Activated CD4-positive, alpha-beta memory T cell treated with anti-CD3 and anti-CD28 coated beads for 36 hours (primary cell): ENCODE measurements around the gene RAP1GAP. TPM values are rescaled to one million over a fixed set of nuclear protein-coding genes. Genes with fewer than 3 reads are reported as not detected.

ENCODE experiments used
- CTCF ChIA-PET: fragments of 350-600 bp; sonication (Branson Sonifier 250); formaldehyde crosslinking; loops from one replicate; lab custom pipeline; 2021; ENCODE audit warnings: antibody characterized with exemption, inconsistent platforms; lab: Charles Lee
- POLR2A ChIA-PET: fragments of 350-600 bp; sonication (Branson Sonifier 250); formaldehyde crosslinking; loops from one replicate; lab custom pipeline; 2021; ENCODE audit warnings: antibody characterized with exemption; lab: Charles Lee
- DNase-seq: peaks from one replicate; pipeline ENCODE4 v3.0.0-alpha.2; 2020
- H3K27ac Mint-ChIP-seq: one replicate; pipeline ENCODE4 v1.8.0; 2021; ENCODE audit warnings: mixed read lengths
- H3K27me3 Mint-ChIP-seq: one replicate; pipeline ENCODE4 v1.8.0; 2021; ENCODE audit warnings: mixed read lengths
- H3K36me3 Mint-ChIP-seq: one replicate; pipeline ENCODE4 v1.8.0; 2021; ENCODE audit warnings: mixed read lengths
- H3K4me1 Mint-ChIP-seq: one replicate; pipeline ENCODE4 v1.8.0; 2021; ENCODE audit warnings: low read depth, mixed read lengths
- H3K4me3 Mint-ChIP-seq: one replicate; pipeline ENCODE4 v1.8.0; 2021; ENCODE audit warnings: mild to moderate bottlenecking, mixed read lengths
- H3K9me3 Mint-ChIP-seq: one replicate; pipeline ENCODE4 v1.8.0; 2021; ENCODE audit warnings: mixed read lengths
- intact Hi-C: fragments of 100-400 bp; cut with micrococcal nuclease; formaldehyde crosslinking; loops from one replicate; pipeline ENCODE4 v1.15.1; 2023
- total RNA-seq, 2 experiments: library from RNA; stranded (reverse); gene quantifications; one replicate each; pipeline ENCODE4 v1.2.3, GENCODE V29; 2021

RAP1GAP gene
- total RNA-seq, 2 experiments from 2014 or later = 1.1 to 1.7 TPM

DNA sequence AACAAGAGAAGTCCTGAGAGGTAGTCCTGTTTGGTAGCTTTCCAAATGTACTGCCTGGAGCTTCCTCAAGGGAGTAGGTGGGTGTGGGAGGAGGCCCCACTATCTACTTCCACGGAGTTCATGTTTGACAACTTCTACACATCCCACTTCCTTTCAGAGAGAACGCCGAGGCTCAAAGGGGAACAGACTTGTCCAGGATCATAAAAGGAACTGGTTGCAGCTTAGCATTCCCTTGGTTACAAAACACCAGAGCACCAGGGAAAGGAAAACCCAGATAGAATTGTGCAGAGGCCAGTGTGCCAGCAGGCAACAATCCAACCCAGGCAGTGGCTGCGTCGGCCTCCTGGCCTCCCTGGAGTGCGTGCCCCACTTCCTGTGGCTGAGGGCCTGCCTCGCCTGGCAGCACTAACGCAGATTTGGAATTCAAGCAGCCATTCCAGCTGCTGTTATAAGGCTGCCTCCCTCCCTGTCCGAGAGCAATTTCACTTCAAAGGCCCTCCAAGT lies 4.2 kb upstream of the RAP1GAP start:
- intact Hi-C loops = no loop called here
- no peak for DNase-seq
- CTCF ChIA-PET = no interaction called here
- Mint-ChIP-seq H3K4me3 (no peak overlapping the region), H3K27ac (no peak overlapping the region), H3K4me1 (peaks cover 10% of the 10 kb centered on the region), H3K27me3 (peaks cover 2% of the 10 kb centered on the region), H3K9me3 (no peaks in the 10 kb centered on the region), H3K36me3 (peaks cover 3% of the 10 kb centered on the region)
- POLR2A ChIA-PET = no interaction called here

- no peaks in the 10 kb centered on the region for H3K36me3 Mint-ChIP-seq
- no peak for DNase-seq
- CTCF ChIA-PET = interaction anchor here (0.9 kb wide), 1 partner anchor 14 kb away, joined by 4 read pairs; no protein-coding TSS in a partner anchor
- intact Hi-C loops = no loop called here
- H3K9me3 Mint-ChIP-seq = no peaks in the 10 kb centered on the region
- no peak overlapping the region for H3K27ac Mint-ChIP-seq
- H3K4me3 Mint-ChIP-seq = no peak overlapping the region
- H3K4me1 Mint-ChIP-seq = peaks cover 10% of the 10 kb centered on the region
- H3K27me3 Mint-ChIP-seq = peaks cover 8% of the 10 kb centered on the region
- POLR2A ChIA-PET = no interaction called here
These were observed 3.5 kb upstream of the RAP1GAP start for GRCh38 chr1:21672478-21673276.

GRCh38 chr1:21671915-21672314 lies 2.8 kb upstream of the RAP1GAP start:
- H3K4me3 Mint-ChIP-seq = no peak overlapping the region
- CTCF ChIA-PET = interaction anchor here (0.9 kb wide), 1 partner anchor 13 kb away, joined by 4 read pairs; no protein-coding TSS in a partner anchor

GRCh38 chr1:21670956-21671902 lies 2.1 kb upstream of the RAP1GAP start:
- Mint-ChIP-seq H3K9me3 (no peaks in the 10 kb centered on the region), H3K36me3 (no peaks in the 10 kb centered on the region), H3K27me3 (peaks cover 12% of the 10 kb centered on the region), H3K4me3 (no peak overlapping the region), H3K4me1 (peaks cover 15% of the 10 kb centered on the region), H3K27ac (no peak overlapping the region)
- intact Hi-C loops = no loop called here
- no peak for DNase-seq
- ChIA-PET POLR2A (no interaction called here), CTCF (interaction anchor here (0.9 kb wide), 1 partner anchor 13 kb away, joined by 4 read pairs; no protein-coding TSS in a partner anchor)

More at GRCh38 chr1:21671915-21672314, 2.8 kb upstream of the RAP1GAP start:
- peaks cover 10% of the 10 kb centered on the region for H3K4me1 Mint-ChIP-seq
- intact Hi-C loops = no loop called here
- no peak for DNase-seq
- POLR2A ChIA-PET = no interaction called here
- no peaks in the 10 kb centered on the region for H3K9me3 Mint-ChIP-seq
- H3K36me3 Mint-ChIP-seq = no peaks in the 10 kb centered on the region
- H3K27me3 Mint-ChIP-seq = peaks cover 10% of the 10 kb centered on the region
- H3K27ac Mint-ChIP-seq = no peak overlapping the region

DNA sequence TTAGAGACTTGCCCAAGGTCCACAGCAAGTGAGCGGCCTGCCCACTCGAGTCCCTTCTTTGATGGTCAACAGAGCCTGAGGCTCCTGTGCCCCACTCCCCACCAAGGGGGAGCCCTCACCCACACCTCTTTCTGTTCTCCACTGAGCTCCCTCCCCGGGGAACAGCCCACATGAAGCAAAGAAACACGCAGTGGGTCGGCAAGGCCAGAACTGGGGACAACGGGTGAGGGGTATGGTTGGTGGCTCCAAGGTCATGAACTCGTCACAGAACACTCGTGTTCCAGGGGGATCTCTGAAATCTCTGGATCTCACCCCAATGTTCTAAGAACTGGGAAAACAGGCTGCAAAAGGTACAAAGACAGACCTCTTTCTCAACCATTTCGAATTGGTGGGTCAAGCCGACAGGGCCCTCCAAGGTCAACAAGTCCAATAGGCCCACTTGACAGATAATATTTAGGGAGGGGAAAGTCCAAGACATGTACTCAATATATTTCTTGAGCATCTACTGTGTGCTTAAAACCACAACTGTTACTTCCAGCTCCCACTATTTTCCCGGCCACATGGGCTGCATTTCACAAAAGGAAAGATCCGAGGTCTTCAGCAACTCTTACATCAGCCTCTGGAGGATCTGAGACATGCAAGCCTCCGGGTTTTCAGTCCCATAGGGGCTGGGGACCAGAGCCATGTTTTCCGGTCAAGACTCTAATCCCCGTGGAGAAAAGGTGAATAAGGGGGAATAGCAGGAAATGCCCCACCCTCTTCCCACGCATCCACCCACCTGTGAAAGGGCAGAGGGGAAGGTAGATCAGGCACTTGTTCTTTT lies 1.1 kb upstream of the RAP1GAP start:
- intact Hi-C loops = no loop called here
- POLR2A ChIA-PET = no interaction called here
- Mint-ChIP-seq H3K27me3 (peaks cover 14% of the 10 kb centered on the region), H3K9me3 (no peaks in the 10 kb centered on the region), H3K36me3 (no peaks in the 10 kb centered on the region), H3K4me1 (peaks cover 16% of the 10 kb centered on the region), H3K27ac (no peak overlapping the region), H3K4me3 (peak overlapping the region; percentile 58)
- CTCF ChIA-PET = no interaction called here
- no peak for DNase-seq

DNA sequence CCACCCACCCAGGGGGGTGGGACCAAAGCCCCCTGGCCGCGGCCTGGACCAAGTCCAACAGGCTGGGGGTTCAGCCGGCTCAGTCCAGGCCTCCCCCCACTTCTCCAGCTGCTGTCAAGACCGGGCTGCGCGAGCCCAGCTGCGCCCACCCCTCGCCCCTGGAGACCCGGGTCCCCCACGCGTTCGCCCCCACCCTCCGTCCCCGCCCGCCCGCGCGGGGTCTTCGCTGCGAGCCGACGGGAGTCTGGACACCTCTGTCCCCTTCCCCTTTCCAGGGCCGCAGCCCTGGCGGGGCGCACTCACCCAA lies 253 bp downstream of the RAP1GAP start:
- no peak overlapping the region for H3K27ac Mint-ChIP-seq
- peak; percentile 7 for DNase-seq
- ChIA-PET POLR2A (no interaction called here), CTCF (interaction anchor here (1.0 kb wide), 1 partner anchor 9 kb away, joined by 3 read pairs; no protein-coding TSS in a partner anchor)
- H3K9me3 Mint-ChIP-seq = no peaks in the 10 kb centered on the region
- H3K27me3 Mint-ChIP-seq = peaks cover 22% of the 10 kb centered on the region
- H3K4me3 Mint-ChIP-seq = no peak overlapping the region
- intact Hi-C loops = no loop called here
- no peaks in the 10 kb centered on the region for H3K36me3 Mint-ChIP-seq
- H3K4me1 Mint-ChIP-seq = peaks cover 16% of the 10 kb centered on the region

GRCh38 chr1:21668232-21668950 lies 766 bp downstream of the RAP1GAP start:
- H3K27me3 Mint-ChIP-seq = peaks cover 25% of the 10 kb centered on the region
- POLR2A ChIA-PET = no interaction called here
- H3K4me3 Mint-ChIP-seq = peak overlapping the region; percentile 8

GRCh38 chr1:21667348-21668231 lies 1.6 kb downstream of the RAP1GAP start:
- Mint-ChIP-seq H3K36me3 (no peaks in the 10 kb centered on the region), H3K4me1 (peaks cover 12% of the 10 kb centered on the region), H3K27ac (no peak overlapping the region), H3K4me3 (no peak overlapping the region), H3K27me3 (peaks cover 26% of the 10 kb centered on the region), H3K9me3 (no peaks in the 10 kb centered on the region)
- peak; percentile 4 for DNase-seq
- ChIA-PET POLR2A (no interaction called here), CTCF (no interaction called here)
- intact Hi-C loops = no loop called here

More at GRCh38 chr1:21668232-21668950, 766 bp downstream of the RAP1GAP start:
- DNase-seq = peak; percentile 8
- no peaks in the 10 kb centered on the region for H3K36me3 Mint-ChIP-seq
- peaks cover 16% of the 10 kb centered on the region for H3K4me1 Mint-ChIP-seq
- no peaks in the 10 kb centered on the region for H3K9me3 Mint-ChIP-seq
- intact Hi-C loops = no loop called here
- H3K27ac Mint-ChIP-seq = no peak overlapping the region
- CTCF ChIA-PET = interaction anchor here (1.0 kb wide), 1 partner anchor 9 kb away, joined by 3 read pairs; no protein-coding TSS in a partner anchor

- Mint-ChIP-seq H3K27ac (no peak overlapping the region), H3K36me3 (no peaks in the 10 kb centered on the region), H3K4me1 (peaks cover 12% of the 10 kb centered on the region), H3K4me3 (no peak overlapping the region), H3K27me3 (peaks cover 26% of the 10 kb centered on the region), H3K9me3 (no peaks in the 10 kb centered on the region)
- POLR2A ChIA-PET = no interaction called here
- intact Hi-C loops = no loop called here
- DNase-seq = peak; percentile 4
- CTCF ChIA-PET = no interaction called here
These were observed 2.4 kb downstream of the RAP1GAP start for GRCh38 chr1:21666576-21667320.
